Thyroid gland (tissue), 4 donors: ENCODE measurements around the gene TCERG1L. TPM values are rescaled to one million over a fixed set of nuclear protein-coding genes. Genes with fewer than 3 reads are reported as not detected.

ENCODE experiments used
- DNase-seq, 2 donors: peaks; one replicate each; pipeline ENCODE4 v3.0.0-alpha.2; 2019
- H3K27ac ChIP-seq, 3 donors: fragments of 200-600 bp; sonication (generic); 1 replicate in 2 of 3; 2 replicates in 1 of 3; pipeline ENCODE4 v1.5.1; 2016 to 2019; ENCODE audit warnings: mild to moderate bottlenecking in 1 of 3, moderate library complexity in 1 of 3
- H3K27me3 ChIP-seq: fragments of 200-600 bp; sonication (generic); one replicate; pipeline ENCODE4 v1.5.1; 2019
- H3K36me3 ChIP-seq, 2 donors: fragments of 200-600 bp; sonication (generic); one replicate each; pipeline ENCODE4 v1.5.1; 2016 to 2019
- H3K4me1 ChIP-seq, 2 donors: fragments of 200-600 bp; sonication (generic); one replicate each; pipeline ENCODE4 v1.5.1; 2017 to 2019
- H3K4me3 ChIP-seq, 3 donors: fragments of 200-600 bp; sonication (generic); replicated peaks in 1 of 3; 1 replicate in 2 of 3; 2 replicates in 1 of 3; pipeline ENCODE4 v1.5.1; 2016; ENCODE audit warnings: mild to moderate bottlenecking in 1 of 3
- H3K9me3 ChIP-seq: fragments of 200-600 bp; sonication (generic); one replicate; pipeline ENCODE4 v1.5.1; 2017
- POLR2A ChIP-seq, 2 donors: fragments of 450-650 bp; IDR thresholded peaks; one replicate each; pipeline ENCODE4 v1.6.1; 2017; ENCODE audit warnings: antibody characterized with exemption in 2 of 2, mild to moderate bottlenecking in 2 of 2, moderate library complexity in 1 of 2
- WGBS, 2 donors: methylation state at CpG; one replicate each; pipeline ENCODE4 v1.1.5; 2017; 5-methylcytosine and 5-hydroxymethylcytosine counted together
- intact Hi-C: fragments of 100-400 bp; cut with DNase I; formaldehyde crosslinking; loops from one replicate; pipeline ENCODE4 v1.15.1; 2023
- total RNA-seq, 4 donors: library from RNA; depleted of rRNA; stranded (reverse); fragments of >200 nt; gene quantifications; one replicate each; pipeline ENCODE4 v1.2.3, GENCODE V29; 2016
- TF ChIP-seq, protein P1 (sequence below), 6 experiments: fragments of 200-600 bp in 3 of 6; fragments of 450-650 bp in 3 of 6; sonication (generic) in 3 of 6; IDR thresholded peaks; one replicate each; pipeline ENCODE4 v1.5.1; 2016 to 2019; ENCODE audit warnings: antibody characterized with exemption in 6 of 6, mild to moderate bottlenecking in 2 of 6, inconsistent platforms in 1 of 6, moderate library complexity in 1 of 6

The TCERG1L gene
- total RNA-seq, 4 donors from 2014 or later, result 4.3 to 23.6 (median 8.2) TPM

DNA sequence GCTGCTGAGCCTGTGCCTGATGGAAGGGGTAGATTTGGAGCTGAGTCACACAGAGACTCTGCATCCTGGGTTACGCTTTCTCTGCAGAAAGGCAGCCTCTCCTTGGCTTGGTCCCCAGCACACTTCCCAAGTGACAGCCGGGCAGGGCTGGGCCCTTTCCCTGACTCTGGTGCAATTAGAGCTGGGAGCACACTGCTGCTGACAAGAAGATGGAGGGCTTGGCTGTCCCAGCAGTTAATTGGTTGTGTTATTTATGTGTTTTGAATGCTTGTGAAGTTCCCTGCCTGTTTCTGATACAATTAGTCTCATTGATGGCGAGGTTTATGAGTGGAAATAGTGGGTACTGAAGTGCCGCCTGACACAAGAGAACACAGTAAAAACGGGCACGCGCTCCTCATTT, 123.6 kb downstream of the TCERG1L start:
- intact Hi-C loops, result no loop called here
- 84 to 95% methylated on average over 7 of the region's 7 CpGs for WGBS, 2 donors
- H3K36me3 ChIP-seq, result no peaks in the 10 kb centered on the region
- TF ChIP-seq, protein P1, sequence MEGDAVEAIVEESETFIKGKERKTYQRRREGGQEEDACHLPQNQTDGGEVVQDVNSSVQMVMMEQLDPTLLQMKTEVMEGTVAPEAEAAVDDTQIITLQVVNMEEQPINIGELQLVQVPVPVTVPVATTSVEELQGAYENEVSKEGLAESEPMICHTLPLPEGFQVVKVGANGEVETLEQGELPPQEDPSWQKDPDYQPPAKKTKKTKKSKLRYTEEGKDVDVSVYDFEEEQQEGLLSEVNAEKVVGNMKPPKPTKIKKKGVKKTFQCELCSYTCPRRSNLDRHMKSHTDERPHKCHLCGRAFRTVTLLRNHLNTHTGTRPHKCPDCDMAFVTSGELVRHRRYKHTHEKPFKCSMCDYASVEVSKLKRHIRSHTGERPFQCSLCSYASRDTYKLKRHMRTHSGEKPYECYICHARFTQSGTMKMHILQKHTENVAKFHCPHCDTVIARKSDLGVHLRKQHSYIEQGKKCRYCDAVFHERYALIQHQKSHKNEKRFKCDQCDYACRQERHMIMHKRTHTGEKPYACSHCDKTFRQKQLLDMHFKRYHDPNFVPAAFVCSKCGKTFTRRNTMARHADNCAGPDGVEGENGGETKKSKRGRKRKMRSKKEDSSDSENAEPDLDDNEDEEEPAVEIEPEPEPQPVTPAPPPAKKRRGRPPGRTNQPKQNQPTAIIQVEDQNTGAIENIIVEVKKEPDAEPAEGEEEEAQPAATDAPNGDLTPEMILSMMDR (IDR thresholded peaks at IDR 0.05), result no peak
- no peak for TF ChIP-seq POLR2A (IDR thresholded peaks at IDR 0.05)
- no peaks in the 10 kb centered on the region for H3K27me3 ChIP-seq
- no peaks in the 10 kb centered on the region for H3K9me3 ChIP-seq
- no peak overlapping the region for H3K4me3 ChIP-seq
- no peaks in the 10 kb centered on the region for H3K4me1 ChIP-seq
- no peak overlapping the region for H3K27ac ChIP-seq
- DNase-seq, result no peak

- TF ChIP-seq, protein P1 (IDR thresholded peaks at IDR 0.05), result no peak
- no peak for TF ChIP-seq POLR2A (IDR thresholded peaks at IDR 0.05)
Measured at GRCh38 chr10:131187274-131187673, 124.2 kb downstream of the TCERG1L start.

DNA sequence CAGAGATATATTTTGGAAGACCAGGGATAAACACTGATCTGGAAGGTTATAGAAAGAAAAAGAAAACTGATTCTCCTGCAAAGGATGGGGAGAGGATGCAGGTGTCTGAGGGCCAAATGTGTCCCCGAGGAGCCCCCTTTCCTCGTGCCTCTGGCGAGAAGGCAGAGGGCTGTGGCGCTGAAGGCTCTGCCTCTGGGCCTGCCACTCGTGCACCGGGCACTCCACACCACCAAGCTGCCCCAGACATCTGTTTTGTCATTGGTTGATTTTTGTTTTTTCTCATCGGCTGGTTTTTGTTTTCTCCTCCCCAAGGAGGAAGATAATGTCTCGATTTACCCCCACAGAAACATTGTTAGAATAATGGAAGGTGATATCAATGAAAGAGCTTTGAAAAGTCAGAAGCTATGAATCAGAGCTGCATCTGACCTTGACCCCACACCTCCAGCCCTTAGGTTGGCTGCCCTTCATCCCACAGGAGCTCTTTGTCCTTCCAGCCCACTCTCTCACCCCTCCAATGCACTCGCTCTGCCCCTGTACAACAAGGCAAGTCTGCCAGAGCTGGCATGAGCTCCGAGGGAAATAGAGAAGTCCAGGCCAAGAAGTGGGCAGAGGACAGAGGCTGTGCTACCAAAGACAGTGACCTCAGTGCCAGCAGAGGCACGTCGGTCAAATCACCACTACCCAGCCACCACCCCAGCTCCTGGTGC, 124.8 kb downstream of the TCERG1L start:
- Histone ChIP-seq H3K27me3 (no peaks in the 10 kb centered on the region), H3K27ac (no peak overlapping the region), H3K4me1 (peaks cover under 1 to 3% of the 10 kb centered on the region in 2 donors), H3K9me3 (no peaks in the 10 kb centered on the region), H3K4me3 (no peak overlapping the region), H3K36me3 (no peaks in the 10 kb centered on the region)
- DNase-seq, result no peak
- intact Hi-C loops, result no loop called here
- no peak for TF ChIP-seq POLR2A (IDR thresholded peaks at IDR 0.05)
- TF ChIP-seq, protein P1 (IDR thresholded peaks at IDR 0.05), result no peak
- whole genome bisulfite sequencing, 2 donors, result 94 to 95% methylated on average over 12 of the region's 12 CpGs

More at GRCh38 chr10:131187274-131187673, 124.2 kb downstream of the TCERG1L start:
- DNase-seq, result no peak
- no peaks in the 10 kb centered on the region for H3K27me3 ChIP-seq
- no peak overlapping the region for H3K4me3 ChIP-seq
- H3K36me3 ChIP-seq, result no peaks in the 10 kb centered on the region
- WGBS, 2 donors, result 80 to 83% methylated on average over 5 to 7 of the region's 7 CpGs
- H3K4me1 ChIP-seq, result no peaks in the 10 kb centered on the region
- intact Hi-C loops, result no loop called here
- no peak overlapping the region for H3K27ac ChIP-seq
- no peaks in the 10 kb centered on the region for H3K9me3 ChIP-seq

GRCh38 chr10:131184503-131184902, 127.0 kb downstream of the TCERG1L start:
- no peak for DNase-seq
- H3K9me3 ChIP-seq, result no peaks in the 10 kb centered on the region
- no peaks in the 10 kb centered on the region for H3K36me3 ChIP-seq
- 89 to 97% methylated on average over 9 of the region's 9 CpGs for WGBS, 2 donors
- no peak overlapping the region for H3K4me3 ChIP-seq
- TF ChIP-seq POLR2A (IDR thresholded peaks at IDR 0.05), result no peak
- TF ChIP-seq, protein P1 (IDR thresholded peaks at IDR 0.05), result no peak
- intact Hi-C loops, result no loop called here
- H3K27ac ChIP-seq, result no peak overlapping the region
- no peaks in the 10 kb centered on the region for H3K27me3 ChIP-seq
- peaks cover 16 to 21% of the 10 kb centered on the region in 2 donors for H3K4me1 ChIP-seq

DNA sequence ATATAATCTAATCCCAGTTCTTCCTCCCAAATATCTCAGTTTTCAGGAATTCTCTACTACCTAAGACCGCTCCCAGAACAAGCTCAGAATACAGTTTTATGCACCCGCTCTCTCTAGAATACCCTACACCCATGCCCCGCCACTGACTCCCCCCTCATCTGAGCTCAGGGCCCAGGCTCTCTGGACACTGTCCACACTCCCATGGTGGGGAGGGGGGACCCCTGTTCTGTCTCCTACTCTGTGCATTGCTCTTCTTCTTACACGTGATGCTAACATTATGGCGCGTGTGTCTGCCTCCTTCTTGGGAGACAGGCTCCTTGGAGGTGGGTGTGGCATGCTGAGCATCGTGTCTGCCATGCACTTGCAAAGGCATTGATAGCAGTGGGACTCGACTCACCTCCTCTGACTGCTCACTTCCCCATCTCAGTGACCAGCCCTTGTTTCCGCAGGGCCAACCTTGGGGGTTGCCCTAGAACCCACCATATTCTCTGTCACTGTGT, 127.9 kb downstream of the TCERG1L start:
- 86 to 93% methylated on average over 9 of the region's 9 CpGs for WGBS, 2 donors
- DNase-seq, result no peak
- H3K4me3 ChIP-seq, result no peak overlapping the region
- H3K4me1 ChIP-seq, result peaks cover 20 to 31% of the 10 kb centered on the region in 2 donors
- H3K27me3 ChIP-seq, result no peaks in the 10 kb centered on the region
- H3K36me3 ChIP-seq, result no peaks in the 10 kb centered on the region
- no peak overlapping the region for H3K27ac ChIP-seq
- intact Hi-C loops, result no loop called here
- no peak for TF ChIP-seq POLR2A (IDR thresholded peaks at IDR 0.05)
- TF ChIP-seq, protein P1 (IDR thresholded peaks at IDR 0.05), result no peak
- H3K9me3 ChIP-seq, result no peaks in the 10 kb centered on the region
